PC-9 (cell line): ENCODE measurements around the gene MMP24OS.

ENCODE experiments used
- EZH2 ChIP-seq: fragments of 200-600 bp; sonication (generic); IDR thresholded peaks from 2 replicates; pipeline ENCODE4 v1.8.0; 2017; ENCODE audit warnings: antibody characterized with exemption, low read depth
- TF ChIP-seq, protein P1 (sequence below): fragments of 200-600 bp; sonication (generic); conservative IDR thresholded peaks from 2 replicates; pipeline ENCODE4 v1.6.1; 2017; ENCODE audit warnings: mixed run types, antibody characterized with exemption, mild to moderate bottlenecking, moderate library complexity

DNA sequence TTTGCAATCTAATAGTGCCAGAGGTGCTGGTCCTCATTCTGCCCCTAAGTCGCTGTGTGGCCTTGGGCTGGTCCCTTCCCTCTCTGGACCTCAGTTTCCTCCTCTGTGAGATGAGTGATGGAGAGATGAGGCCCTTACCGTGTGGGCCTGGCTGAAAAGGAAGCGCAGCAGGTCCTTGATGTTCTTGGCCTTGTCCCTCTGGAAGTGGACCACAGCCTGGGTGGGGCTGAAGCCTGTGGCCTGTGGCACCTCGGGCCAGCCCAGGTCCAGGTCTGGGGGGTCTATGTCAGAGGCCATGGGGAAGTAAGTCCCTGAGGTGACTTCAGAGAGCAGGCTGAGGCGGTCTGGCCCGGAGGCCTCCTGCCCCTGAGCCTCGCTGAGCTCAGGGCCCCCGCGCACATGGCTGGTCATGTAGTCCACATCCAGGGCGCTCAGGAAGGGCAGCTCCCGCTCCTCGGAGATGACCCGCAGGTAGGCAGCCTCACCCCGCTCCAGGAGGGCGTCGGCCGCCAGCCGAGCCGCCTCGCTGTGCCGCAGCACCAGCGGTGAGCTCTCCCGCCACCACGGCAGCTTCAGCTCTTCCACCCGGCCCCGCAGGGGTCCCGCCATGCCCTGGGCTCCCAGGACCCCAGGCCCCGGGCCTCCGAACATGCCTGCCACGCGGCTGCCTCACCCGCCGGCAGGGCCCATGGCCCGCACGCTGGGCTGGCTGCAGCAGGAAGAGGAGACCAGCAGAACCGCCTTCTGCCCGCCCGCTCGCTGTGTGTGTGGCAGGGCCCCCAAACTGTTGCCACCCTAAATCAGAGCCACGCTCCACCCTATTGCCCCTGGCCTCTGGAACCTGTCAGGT is 14.0 kb upstream of the MMP24OS start, which contains the start of gene FAM83C:
- TF ChIP-seq, protein P1, sequence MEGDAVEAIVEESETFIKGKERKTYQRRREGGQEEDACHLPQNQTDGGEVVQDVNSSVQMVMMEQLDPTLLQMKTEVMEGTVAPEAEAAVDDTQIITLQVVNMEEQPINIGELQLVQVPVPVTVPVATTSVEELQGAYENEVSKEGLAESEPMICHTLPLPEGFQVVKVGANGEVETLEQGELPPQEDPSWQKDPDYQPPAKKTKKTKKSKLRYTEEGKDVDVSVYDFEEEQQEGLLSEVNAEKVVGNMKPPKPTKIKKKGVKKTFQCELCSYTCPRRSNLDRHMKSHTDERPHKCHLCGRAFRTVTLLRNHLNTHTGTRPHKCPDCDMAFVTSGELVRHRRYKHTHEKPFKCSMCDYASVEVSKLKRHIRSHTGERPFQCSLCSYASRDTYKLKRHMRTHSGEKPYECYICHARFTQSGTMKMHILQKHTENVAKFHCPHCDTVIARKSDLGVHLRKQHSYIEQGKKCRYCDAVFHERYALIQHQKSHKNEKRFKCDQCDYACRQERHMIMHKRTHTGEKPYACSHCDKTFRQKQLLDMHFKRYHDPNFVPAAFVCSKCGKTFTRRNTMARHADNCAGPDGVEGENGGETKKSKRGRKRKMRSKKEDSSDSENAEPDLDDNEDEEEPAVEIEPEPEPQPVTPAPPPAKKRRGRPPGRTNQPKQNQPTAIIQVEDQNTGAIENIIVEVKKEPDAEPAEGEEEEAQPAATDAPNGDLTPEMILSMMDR = no peak
- no peak for TF ChIP-seq EZH2
